ENCODE measurements around the gene SCGB3A2.

The SCGB3A2 gene

GRCh38 chr5:147904110-147904509, 25.6 kb downstream of the SCGB3A2 start:
- DNase-seq: no peak
- TF ChIP-seq GATA1 (IDR thresholded peaks at IDR 0.05; ENCODE audit: low read depth, low read length) (no peak), POLR2A (IDR thresholded peaks at IDR 0.05; ENCODE audit: low read length) (no peak)

GRCh38 chr5:147906326-147907095, 28.0 kb downstream of the SCGB3A2 start, which contains the start of gene C5orf46:
Gene C5orf46, minus strand, starts transcription at chr5:147906538. Its CDS starts 37 bp downstream, at chr5:147906501.
- DNase-seq: no peak
- TF ChIP-seq GATA1 (IDR thresholded peaks at IDR 0.05; ENCODE audit: low read depth, low read length) (no peak), POLR2A (IDR thresholded peaks at IDR 0.05; ENCODE audit: low read length) (no peak)

GRCh38 chr5:147911427-147911826, 32.9 kb downstream of the SCGB3A2 start:
- no peak for TF ChIP-seq GATA1 (IDR thresholded peaks at IDR 0.05; ENCODE audit: low read depth, low read length)
- TF ChIP-seq POLR2A (IDR thresholded peaks at IDR 0.05; ENCODE audit: low read length): no peak

GRCh38 chr5:147912011-147912410, 33.5 kb downstream of the SCGB3A2 start:
- no peak for DNase-seq
- TF ChIP-seq GATA1 (IDR thresholded peaks at IDR 0.05; ENCODE audit: low read depth, low read length) (no peak), POLR2A (IDR thresholded peaks at IDR 0.05; ENCODE audit: low read length) (no peak)

More at GRCh38 chr5:147911427-147911826, 32.9 kb downstream of the SCGB3A2 start:
- DNase-seq: no peak

- DNase-seq: no peak
- TF ChIP-seq GATA1 (IDR thresholded peaks at IDR 0.05; ENCODE audit: low read depth, low read length): no peak
- no peak for TF ChIP-seq POLR2A (IDR thresholded peaks at IDR 0.05; ENCODE audit: low read length)
Observed at GRCh38 chr5:147913786-147914185, 35.3 kb downstream of the SCGB3A2 start.

- DNase-seq: no peak
- TF ChIP-seq POLR2A (IDR thresholded peaks at IDR 0.05; ENCODE audit: low read length): no peak
- no peak for TF ChIP-seq GATA1 (IDR thresholded peaks at IDR 0.05; ENCODE audit: low read depth, low read length)
Observed at GRCh38 chr5:147918101-147918685, 39.7 kb downstream of the SCGB3A2 start.

DNA sequence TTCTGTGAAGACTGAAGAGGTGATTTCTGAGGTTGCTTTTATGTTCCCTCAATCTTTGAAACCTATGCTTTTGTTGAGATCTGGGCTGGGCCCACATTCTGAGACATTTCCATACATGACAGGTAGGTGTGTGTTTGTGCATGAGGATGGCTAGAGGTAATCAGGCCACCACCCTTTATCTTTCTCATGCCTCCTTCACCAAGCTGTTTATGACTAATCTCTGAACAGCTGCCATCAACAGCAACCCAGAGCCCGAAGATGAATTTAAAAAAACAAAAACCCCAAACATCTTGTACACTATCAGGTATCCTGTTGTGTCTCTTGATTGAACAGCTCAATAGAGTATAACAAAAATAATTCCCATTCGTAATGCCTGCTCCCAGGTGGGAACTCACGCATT, 40.4 kb downstream of the SCGB3A2 start:
- DNase-seq: no peak
- TF ChIP-seq POLR2A (IDR thresholded peaks at IDR 0.05; ENCODE audit: low read length): no peak
- TF ChIP-seq GATA1 (IDR thresholded peaks at IDR 0.05; ENCODE audit: low read depth, low read length): no peak

DNA sequence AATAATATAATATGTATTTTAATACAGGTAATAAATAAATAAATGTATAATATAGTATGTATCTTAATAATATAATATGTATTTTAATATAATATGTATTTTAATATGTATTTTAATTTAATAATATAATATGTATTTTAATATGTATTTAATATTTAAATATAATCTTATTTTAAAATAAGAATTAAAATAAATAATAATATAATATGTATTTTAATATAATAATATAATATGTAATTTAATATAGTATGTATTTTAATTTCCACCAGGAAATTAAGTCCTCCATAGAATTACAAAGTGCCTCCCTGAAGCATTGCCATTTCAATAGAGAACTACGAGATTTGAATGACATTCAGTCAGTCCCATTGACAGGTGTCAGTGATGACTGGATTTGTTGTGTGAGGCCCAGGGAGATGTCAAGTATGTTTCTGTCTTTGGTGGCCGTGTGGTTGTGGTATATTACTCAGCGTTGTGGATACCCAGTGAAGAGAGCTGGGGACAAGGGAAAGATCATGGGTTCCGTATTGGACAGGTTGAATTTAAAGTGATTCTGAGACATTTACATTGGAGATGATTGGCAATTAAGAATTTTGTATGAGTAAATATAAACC, 42.0 kb downstream of the SCGB3A2 start:
- no peak for TF ChIP-seq GATA1 (IDR thresholded peaks at IDR 0.05; ENCODE audit: low read depth, low read length)
- TF ChIP-seq POLR2A (IDR thresholded peaks at IDR 0.05; ENCODE audit: low read length): no peak
- DNase-seq: no peak

- no peak for DNase-seq
- TF ChIP-seq GATA1 (IDR thresholded peaks at IDR 0.05; ENCODE audit: low read depth, low read length) (no peak), POLR2A (IDR thresholded peaks at IDR 0.05; ENCODE audit: low read length) (no peak)
Observed at GRCh38 chr5:147921136-147921535, 42.6 kb downstream of the SCGB3A2 start.

- no peak for TF ChIP-seq POLR2A (IDR thresholded peaks at IDR 0.05; ENCODE audit: low read length)
- no peak for TF ChIP-seq GATA1 (IDR thresholded peaks at IDR 0.05; ENCODE audit: low read depth, low read length)
- no peak for DNase-seq
Observed at GRCh38 chr5:147925020-147925419, 46.5 kb downstream of the SCGB3A2 start.

GRCh38 chr5:147927901-147928300, 49.4 kb downstream of the SCGB3A2 start:
- no peak for DNase-seq
- no peak for TF ChIP-seq POLR2A (IDR thresholded peaks at IDR 0.05; ENCODE audit: low read length)
- TF ChIP-seq GATA1 (IDR thresholded peaks at IDR 0.05; ENCODE audit: low read depth, low read length): no peak

- DNase-seq: no peak
- TF ChIP-seq POLR2A (IDR thresholded peaks at IDR 0.05; ENCODE audit: low read length) (no peak), GATA1 (IDR thresholded peaks at IDR 0.05; ENCODE audit: low read depth, low read length) (no peak)
Observed at GRCh38 chr5:147930769-147931168, 52.3 kb downstream of the SCGB3A2 start.
